ENCODE measurements around the gene PARP6.

PARP6 gene, protein sequence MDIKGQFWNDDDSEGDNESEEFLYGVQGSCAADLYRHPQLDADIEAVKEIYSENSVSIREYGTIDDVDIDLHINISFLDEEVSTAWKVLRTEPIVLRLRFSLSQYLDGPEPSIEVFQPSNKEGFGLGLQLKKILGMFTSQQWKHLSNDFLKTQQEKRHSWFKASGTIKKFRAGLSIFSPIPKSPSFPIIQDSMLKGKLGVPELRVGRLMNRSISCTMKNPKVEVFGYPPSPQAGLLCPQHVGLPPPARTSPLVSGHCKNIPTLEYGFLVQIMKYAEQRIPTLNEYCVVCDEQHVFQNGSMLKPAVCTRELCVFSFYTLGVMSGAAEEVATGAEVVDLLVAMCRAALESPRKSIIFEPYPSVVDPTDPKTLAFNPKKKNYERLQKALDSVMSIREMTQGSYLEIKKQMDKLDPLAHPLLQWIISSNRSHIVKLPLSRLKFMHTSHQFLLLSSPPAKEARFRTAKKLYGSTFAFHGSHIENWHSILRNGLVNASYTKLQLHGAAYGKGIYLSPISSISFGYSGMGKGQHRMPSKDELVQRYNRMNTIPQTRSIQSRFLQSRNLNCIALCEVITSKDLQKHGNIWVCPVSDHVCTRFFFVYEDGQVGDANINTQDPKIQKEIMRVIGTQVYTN
- 73.6 to 96.6 (median 83.1) reads per million in 4 experiments for total RNA-seq

- DNase-seq = peak; percentile 97
Measured at GRCh38 chr15:72272213-72272996, at the start of gene PARP6. PARP6 (minus strand) TSS chr15:72272554; CDS start chr15:72267477, 5,077 bp downstream.

- peak; percentile 52 for DNase-seq
Measured at GRCh38 chr15:72319985-72320671, 47.8 kb upstream of the PARP6 start, which contains the start of gene CELF6. CELF6 (minus strand) TSS chr15:72320157; CDS start chr15:72319874, 283 bp downstream.

- DNase-seq = no peak
Measured at GRCh38 chr15:72319360-72319984, 47.1 kb upstream of the PARP6 start.

- DNase-seq = no peak
Measured at GRCh38 chr15:72318408-72318942, 46.1 kb upstream of the PARP6 start.

DNA sequence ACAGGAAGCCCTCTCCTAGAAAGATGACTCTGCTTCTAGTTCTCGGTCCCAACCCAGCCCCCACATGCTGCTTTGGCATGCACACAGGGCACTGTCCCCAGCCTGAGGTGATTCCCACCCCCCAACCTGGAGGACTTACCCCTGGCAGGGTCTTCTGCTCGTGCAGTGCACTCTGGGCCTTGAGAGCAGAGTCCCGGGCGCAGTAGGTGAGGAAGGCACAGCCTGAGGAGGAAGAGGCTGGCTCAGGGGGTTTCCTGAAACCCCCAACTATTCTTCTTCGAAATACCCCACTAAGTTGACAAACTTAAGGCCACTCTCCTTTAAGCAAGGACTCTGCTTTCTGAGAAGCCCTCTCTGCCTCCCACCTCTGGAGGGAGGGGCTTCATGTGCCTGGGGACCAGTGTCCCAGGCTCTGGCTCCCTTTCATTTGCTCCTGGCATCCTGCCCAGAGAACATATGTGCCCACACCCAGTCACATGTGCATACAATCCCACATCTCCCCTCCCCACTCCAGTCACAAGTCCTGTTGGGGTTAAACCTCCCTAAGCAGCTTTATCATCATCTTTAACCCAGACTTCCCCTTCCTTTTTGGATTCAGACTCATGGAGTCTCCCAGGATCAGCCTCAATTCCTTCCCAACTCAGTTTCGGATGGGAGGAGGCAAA lies 43.5 kb upstream of the PARP6 start:
- DNase-seq = no peak

- DNase-seq = no peak
Measured at GRCh38 chr15:72313881-72314280, 41.5 kb upstream of the PARP6 start.

DNA sequence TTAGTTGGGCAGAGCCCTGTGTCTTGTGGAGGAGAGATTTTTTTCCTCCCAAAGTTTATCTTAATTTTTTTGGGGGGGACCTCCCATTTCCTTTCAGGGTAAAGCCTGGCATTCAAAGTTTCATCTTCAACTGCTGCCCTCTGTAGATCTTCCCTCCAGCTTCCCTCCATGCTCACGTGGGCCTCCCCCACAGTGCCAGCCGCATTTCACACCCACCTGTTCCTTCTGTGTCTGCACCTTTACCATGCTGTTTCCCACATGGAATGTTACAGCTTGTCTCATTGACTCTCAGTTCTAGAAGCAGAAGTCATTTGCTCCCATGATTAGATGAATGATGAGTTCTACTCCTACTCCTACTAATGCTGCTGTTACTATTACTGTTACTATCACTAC lies 41.1 kb upstream of the PARP6 start:
- no peak for DNase-seq

DNA sequence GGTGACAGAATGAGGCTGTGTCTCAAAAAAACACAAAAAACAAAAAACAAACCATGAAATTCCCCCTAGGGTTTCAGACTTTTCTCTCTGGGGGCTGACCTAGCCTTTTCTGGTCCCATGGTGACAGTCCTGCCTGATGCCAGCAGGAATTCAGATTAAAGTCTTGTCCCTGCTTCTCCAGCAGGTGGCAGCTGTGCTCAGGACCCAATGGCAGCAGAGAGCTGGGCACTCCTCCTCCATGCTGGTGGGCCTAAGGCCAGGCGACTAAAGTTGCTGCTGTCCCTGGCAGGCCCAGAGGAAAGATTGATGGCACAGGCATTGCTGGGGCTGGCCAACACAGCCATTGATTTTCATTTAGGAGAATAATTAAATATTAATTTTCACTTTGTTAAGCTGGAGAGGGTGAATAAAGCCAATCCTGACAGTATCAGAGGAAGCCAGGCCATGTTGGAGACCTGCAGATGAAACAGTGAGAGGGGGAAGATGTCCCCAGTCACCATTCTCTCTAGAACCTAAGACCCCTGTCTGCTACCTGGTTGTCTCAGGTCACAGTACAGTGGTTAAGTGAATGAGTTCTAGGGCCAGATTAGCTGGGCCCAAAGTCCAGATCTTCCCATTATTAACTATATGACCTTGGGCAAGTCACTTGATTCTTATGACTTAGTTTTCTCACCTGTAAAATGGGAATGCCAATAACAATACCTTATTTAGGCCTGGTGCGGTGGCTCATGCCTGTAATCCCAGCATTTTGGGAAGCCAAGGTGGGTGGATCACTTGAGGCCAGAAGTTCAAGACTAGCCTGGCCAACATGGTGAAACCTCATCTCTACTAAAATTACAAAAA lies 40.5 kb upstream of the PARP6 start:
- peak; percentile 27 for DNase-seq

GRCh38 chr15:72307026-72307425 lies 34.7 kb upstream of the PARP6 start:
- DNase-seq = no peak

GRCh38 chr15:72306211-72306785 lies 33.9 kb upstream of the PARP6 start:
- no peak for DNase-seq

DNA sequence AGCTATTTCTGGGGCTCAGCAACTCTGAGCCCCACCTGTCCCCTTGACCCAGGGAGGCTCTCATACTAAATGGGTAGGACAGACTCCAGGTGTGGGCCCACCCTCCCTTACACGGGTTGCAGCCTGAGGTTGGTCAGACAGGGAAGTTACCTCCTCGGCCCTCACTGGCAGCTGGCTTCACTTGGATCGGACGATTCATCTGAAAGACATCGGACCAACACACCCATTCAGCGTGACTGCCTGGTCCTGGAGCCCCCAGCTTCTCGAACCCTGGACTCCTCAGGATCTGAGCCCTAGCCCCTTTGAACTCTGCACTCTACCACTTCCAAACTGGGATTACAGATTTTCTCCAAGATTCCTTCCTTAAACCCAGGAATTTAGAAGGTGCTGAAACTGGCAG lies 32.2 kb upstream of the PARP6 start:
- no peak for DNase-seq

DNA sequence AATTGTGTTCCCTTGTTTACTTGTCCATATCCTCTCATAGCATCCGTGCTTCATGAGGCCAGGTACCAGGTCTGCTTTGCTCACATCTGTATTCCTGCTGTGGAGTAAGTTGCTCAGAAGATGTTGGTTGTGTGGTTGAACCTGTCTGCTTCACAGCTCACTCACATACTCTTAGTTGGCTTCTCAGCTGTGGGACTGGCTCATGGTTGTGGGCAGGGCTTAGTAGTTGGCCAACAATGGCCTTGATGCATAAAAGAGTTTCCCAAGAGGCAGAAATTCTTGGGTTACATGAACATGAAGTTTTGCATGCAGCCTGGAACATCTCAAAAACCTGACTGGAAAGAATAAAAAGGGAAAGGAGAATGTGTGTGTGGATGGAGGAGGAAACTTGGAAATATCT lies 30.6 kb upstream of the PARP6 start:
- DNase-seq = no peak

GRCh38 chr15:72289597-72290325 lies 17.4 kb upstream of the PARP6 start:
- DNase-seq = no peak

- DNase-seq = no peak
Measured at GRCh38 chr15:72288796-72289596, 16.6 kb upstream of the PARP6 start.

DNA sequence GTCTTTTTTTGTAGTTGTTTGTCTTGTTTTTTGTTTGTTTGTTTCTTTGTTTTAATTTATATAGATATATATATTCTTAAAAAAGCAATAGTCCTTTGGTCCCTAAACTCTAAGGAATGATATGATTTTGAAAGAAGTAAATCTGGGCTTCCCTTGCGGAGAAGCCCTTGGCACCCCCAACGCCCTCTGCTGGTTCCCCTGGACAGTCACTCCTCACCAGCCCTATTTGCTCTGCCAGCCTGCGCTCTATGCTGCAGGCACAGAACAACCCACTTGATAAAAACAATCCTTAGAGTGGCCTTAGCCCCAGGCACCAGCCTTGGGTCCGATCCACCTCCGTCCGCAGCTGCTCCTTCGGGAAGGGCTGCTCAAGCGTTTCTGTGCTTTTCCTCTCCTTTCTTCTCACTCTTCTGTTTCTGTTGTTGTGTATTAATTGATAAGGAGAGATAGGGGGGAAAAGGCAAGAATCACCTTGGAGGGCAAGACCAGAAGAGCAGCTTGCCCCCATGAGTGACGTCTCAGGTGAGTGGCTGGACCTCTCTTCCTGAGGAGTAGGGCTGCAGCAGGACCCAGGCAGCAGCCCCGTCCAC lies 13.7 kb upstream of the PARP6 start:
- DNase-seq = peak; percentile 10

GRCh38 chr15:72285402-72285801 lies 13.0 kb upstream of the PARP6 start:
- no peak for DNase-seq

DNA sequence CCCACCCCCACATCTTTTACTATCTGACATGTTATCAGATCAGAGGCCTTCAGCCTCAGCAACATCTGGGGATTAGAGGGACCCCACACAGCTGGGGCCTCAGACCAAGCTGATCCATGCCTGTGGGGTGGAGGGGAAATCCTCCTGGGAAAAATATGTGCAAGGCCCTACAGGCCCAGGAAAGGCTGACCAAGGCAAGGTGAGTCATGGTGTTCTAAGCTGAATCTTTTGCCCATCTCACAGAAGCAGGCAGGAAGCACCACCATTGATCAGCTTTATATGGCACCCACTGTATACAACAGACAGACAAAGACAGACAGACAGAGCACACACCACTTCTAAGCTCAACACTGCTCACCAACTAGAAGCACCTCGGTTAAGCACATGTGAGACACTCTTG lies 12.4 kb upstream of the PARP6 start:
- DNase-seq = no peak

DNA sequence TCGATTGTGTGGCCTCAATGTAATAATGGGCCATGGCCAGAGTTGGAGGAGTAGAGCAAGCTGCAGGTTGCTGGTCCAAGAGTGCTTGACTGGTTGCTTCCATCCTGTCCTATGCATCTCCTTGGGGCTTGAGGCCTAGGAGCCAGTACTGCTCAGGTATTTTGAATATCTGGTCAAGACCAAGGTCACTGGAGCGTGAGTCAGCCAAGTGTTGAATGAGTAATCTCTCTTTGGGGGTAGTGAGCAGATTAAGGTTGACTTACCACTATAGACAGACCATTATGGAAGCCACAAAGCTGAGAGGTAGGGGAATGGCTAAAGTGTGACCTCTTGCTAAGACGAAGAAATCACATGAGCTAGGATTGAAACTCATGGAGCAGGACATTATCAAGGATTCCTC lies 9.4 kb upstream of the PARP6 start:
- no peak for DNase-seq

All from effector CD8-positive, alpha-beta T cell (primary cell).